ENCODE data around the gene LGR6.
A peak's percentile ranks its signal among the peaks of the same experiment; 100 is the strongest.
"Not testable (repeated sequence)": the region's sequence is repeated elsewhere in the genome, so short reads cannot be mapped to it uniquely, and the experiment has no call there.

The LGR6 gene

GRCh38 chr1:202176949-202177927, 16.4 kb upstream of the LGR6 start:
- DNase-seq (ENCODE audit: low read depth in 3 of 3): no peak

GRCh38 chr1:202179828-202180750, 13.5 kb upstream of the LGR6 start:
- DNase-seq (ENCODE audit: low read depth in 3 of 3): no peak

- DNase-seq (ENCODE audit: low read depth in 3 of 3): not testable (repeated sequence)
Measured at GRCh38 chr1:202180751-202181139, 12.9 kb upstream of the LGR6 start.

GRCh38 chr1:202181586-202181985, 12.0 kb upstream of the LGR6 start:
- no peak for DNase-seq (ENCODE audit: low read depth in 3 of 3)

GRCh38 chr1:202182040-202182877, 11.3 kb upstream of the LGR6 start:
- no peak for DNase-seq (ENCODE audit: low read depth in 3 of 3)

- peak; percentile 38 to 78 (median 61) for DNase-seq (ENCODE audit: low read depth in 3 of 3)
Measured at GRCh38 chr1:202184750-202185460, 8.7 kb upstream of the LGR6 start.

GRCh38 chr1:202186327-202186726, 7.3 kb upstream of the LGR6 start:
- DNase-seq (ENCODE audit: low read depth in 3 of 3): no peak

- no peak for DNase-seq (ENCODE audit: low read depth in 3 of 3)
Measured at GRCh38 chr1:202187041-202187671, 6.4 kb upstream of the LGR6 start.

- no peak for DNase-seq (ENCODE audit: low read depth in 3 of 3)
Measured at GRCh38 chr1:202187697-202188407, 5.7 kb upstream of the LGR6 start.

GRCh38 chr1:202189001-202189790, 4.4 kb upstream of the LGR6 start:
- DNase-seq (ENCODE audit: low read depth in 3 of 3): peak; percentile 53 to 78 (median 62)

- no peak for DNase-seq (ENCODE audit: low read depth in 3 of 3)
Measured at GRCh38 chr1:202189918-202190715, 3.5 kb upstream of the LGR6 start.

- not testable (repeated sequence) for DNase-seq (ENCODE audit: low read depth in 3 of 3)
Measured at GRCh38 chr1:202191391-202191790, 2.2 kb upstream of the LGR6 start.

- DNase-seq (ENCODE audit: low read depth in 3 of 3): peak in 2 of 3 experiments; percentile 22 to 46
Measured at GRCh38 chr1:202192770-202193613, 607 bp upstream of the LGR6 start.

GRCh38 chr1:202194328-202194648, 689 bp downstream of the LGR6 start:
- no peak for DNase-seq (ENCODE audit: low read depth in 3 of 3)

GRCh38 chr1:202197653-202198365, 4.2 kb downstream of the LGR6 start:
- DNase-seq (ENCODE audit: low read depth in 3 of 3): no peak

GRCh38 chr1:202198366-202198724, 4.7 kb downstream of the LGR6 start:
- DNase-seq (ENCODE audit: low read depth in 3 of 3): no peak
